ENCODE measurements around the gene C16orf90.

- TF ChIP-seq CTCF (IDR thresholded peaks at IDR 0.05): no peak
- no peak for TF ChIP-seq ZFX (IDR thresholded peaks at IDR 0.05; ENCODE audit: borderline replicate concordance)
Observed at GRCh38 chr16:3495176-3495575, at the start of gene C16orf90.

Data from 22Rv1 (cell line).